T47D (cell line): Measurements from ENCODE around the gene COL18A1.
"Not testable (repeated sequence)": the region's sequence is repeated elsewhere in the genome, so short reads cannot be mapped to it uniquely, and the experiment has no call there.

Source experiments
- DNase-seq, 2 experiments: peaks; one replicate each; pipeline versions ENCODE4 v3.0.0 to v3.0.0-alpha.2; 2011 to 2012; ENCODE audit warnings: low read depth in 1 of 2, low spot score in 1 of 2
- JUND ChIP-seq: IDR thresholded peaks from 2 replicates; pipeline ENCODE4 v1.6.1; 2012; ENCODE audit warnings: low read depth
- in situ Hi-C: cut with HindIII; loops from 2 replicates; pipeline ENCODE4 v1.10.0; 2016; ENCODE audit warnings: low sequenced_read_pairs, low pct_unique_long_range_greater_than_20kb

Gene COL18A1

DNA sequence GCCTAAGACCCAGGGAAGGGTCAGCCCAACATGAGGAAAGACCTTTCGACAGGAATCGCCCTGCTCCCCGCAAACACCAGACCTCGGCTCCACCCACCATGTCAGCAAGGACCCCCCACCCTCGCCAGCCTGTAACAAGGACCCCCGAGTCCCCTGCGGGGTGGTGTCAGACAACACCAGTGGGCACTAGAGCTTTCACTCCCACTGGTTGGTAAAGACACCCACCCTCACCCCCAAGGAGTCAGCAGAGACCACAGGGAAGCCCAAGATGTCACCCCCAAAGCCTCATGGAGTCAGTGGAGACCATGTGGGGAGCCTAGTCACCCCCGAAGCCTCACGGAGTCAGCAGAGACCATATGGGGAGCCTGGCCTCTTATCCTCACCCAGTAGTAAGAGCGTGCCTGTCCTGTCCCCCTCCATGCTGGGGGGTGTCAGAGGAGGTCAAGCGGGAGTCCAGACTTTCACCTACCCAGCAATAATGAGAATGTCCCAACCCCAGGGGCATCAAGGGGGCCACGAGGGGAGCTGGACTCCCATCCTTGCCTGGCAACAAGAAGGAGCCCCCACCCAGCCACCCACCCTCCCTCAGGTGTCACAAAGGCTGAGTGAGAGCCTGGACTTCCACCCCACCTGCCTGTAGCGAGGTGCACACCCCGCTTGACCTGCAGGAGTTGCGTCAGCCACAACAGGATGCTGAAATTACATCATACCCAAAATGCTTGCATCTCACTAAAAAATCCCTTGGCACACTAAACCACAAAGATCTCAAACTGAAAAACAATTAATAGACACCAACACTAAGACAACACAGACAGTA lies 112.5 kb downstream of the COL18A1 start:
- no peak for TF ChIP-seq JUND
- in situ Hi-C loops: no loop called here
- no peak for DNase-seq

DNA sequence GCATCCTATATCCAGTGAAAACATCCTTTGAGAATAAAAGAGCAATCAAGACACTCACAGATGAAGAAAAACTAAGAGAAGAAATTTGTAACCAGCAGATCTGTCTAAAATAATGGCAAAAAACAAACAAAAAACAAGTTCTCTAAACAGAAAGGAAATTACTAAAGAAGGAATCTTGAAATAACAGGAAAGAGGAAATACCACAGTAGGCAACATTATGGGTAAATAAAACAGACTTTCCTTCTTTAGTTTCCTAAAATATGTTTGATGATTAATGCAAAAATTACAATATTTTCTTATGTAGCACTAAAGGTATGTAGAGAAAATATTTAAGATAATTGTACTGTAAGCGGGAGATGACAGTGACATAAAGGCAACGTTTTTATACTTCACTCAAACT lies 113.8 kb downstream of the COL18A1 start:
- in situ Hi-C loops: no loop called here
- TF ChIP-seq JUND: no peak
- no peak for DNase-seq

DNA sequence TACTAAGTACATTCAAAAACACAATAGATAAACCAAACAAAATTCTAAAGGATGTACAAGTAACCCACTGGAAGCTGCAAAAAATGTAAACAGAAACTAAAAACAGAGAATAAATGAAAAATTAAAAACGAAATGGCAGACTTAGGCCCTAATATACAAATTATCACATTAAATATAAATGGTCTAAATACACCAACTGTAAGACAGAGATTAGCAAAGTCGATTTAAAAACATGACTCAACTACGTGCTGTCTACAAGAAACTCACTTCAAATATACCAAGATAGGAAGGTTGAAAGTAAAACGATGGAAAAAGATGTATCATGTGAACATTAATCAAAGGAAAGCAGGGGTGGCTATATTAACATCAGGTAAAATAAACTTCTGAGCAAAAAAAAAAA lies 114.2 kb downstream of the COL18A1 start:
- TF ChIP-seq JUND: no peak
- in situ Hi-C loops: no loop called here
- no peak for DNase-seq

DNA sequence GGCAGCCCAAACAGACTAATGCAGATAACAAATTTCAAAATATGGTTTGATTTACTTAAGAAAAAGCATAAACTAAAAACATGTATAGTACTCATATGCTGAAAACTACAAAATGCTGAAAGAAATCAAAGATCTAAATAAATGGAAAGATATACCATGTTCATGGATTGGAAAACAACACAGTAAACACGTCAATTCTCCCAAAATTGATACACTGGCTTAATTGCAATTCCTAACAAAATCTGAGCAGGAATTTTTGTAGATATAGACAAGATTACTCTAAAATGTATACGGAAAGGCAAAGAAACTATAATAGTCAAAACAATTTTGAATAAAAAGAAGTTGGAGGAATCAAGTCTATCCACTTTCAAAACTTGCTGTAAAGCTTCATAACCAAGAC lies 116.3 kb downstream of the COL18A1 start:
- in situ Hi-C loops: no loop called here
- TF ChIP-seq JUND: no peak
- DNase-seq: no peak

DNA sequence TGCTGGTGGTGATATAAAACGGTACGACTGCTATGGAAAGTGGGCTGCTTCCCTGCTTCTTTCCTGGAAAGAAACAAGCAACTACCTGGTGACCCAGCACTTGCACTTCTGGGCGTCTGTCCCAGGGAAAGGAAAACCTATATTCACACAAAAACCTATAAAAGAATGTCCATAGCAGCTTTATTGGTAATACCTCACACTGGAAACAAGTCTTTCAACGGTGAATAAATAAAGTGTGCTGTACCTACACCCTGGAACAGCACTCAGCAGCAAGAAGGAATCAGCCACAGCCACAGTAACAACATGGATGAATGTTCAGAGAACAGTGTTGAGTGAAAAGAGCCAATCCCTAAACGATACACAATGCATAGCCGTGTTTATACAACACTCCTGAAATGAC lies 117.4 kb downstream of the COL18A1 start:
- in situ Hi-C loops: no loop called here
- DNase-seq: no peak

DNA sequence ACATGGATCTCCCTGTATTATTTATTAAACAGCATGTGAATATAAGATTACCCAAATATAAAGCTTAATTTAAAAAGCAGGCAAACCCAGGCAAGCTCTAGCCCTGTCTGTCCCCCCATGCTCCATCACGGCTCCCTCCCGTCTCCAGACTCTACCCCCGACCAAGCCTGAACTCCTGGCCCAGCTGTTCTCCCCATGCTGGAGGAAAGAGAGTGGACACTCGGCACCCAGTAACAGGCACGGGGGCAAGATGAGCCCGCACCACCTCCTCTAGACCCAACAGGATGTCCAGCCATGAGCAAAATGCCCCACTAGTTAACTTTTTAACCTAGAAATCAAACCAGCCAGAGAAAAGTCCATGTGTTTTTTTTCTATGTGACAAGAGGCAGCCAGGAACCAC lies 118.0 kb downstream of the COL18A1 start:
- no peak for TF ChIP-seq JUND
- DNase-seq: no peak
- in situ Hi-C loops: no loop called here

More for the DNA sequence above, 117.4 kb downstream of the COL18A1 start:
- no peak for TF ChIP-seq JUND

DNA sequence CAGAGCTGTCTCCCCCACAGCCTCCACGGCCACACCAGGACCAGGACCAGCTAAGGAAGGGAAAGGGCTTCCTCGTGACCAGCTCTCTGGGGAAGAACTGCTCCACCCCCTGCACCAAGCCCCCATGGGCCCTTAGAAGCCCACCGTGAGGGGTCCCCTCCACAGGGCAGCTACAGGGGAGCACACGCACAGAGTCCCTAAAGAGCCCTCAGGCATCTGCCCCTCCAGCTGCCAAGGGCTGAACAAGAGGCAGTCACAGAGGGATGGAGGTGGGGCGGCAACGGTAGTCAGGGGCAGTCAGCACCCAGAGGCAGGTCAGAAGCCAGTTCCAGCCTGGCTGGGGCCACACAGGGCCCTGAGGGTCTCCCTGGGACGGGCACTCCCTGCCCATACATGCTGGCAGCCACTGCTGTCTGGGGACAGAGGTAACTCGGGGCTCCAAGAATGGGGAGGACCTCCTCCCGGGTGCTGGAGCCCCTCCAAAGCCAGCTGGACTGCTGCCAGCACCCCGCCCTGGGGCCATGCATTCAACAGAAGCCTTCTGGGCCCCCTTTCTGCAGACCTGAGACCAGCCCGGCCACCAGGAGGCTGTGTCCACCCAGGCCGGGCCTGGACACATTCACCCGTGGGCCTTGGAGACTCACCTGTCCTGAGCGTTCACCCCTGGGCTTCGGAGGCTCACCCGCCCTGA lies 118.6 kb downstream of the COL18A1 start:
- in situ Hi-C loops: no loop called here
- DNase-seq: no peak
- no peak for TF ChIP-seq JUND

DNA sequence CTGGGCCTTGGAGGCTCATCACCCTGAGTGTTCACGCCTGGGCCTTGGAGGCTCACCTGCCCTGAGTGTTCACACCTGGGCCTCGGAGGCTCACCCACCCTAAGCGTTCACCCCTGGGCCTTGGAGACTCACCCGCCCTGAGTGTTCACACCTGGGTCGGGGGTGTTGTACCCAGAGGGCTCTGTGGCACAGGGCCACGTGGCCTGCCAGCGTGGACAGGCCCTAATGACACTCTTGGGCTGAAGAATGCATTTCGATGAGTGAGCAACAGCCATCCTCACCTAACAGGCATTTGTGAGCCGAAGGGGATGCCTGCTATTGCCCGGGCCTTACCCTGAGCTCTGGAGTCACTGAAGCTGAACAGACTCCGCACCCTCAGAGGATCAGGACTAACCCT lies 119.8 kb downstream of the COL18A1 start:
- in situ Hi-C loops: no loop called here
- DNase-seq: no peak
- no peak for TF ChIP-seq JUND

DNA sequence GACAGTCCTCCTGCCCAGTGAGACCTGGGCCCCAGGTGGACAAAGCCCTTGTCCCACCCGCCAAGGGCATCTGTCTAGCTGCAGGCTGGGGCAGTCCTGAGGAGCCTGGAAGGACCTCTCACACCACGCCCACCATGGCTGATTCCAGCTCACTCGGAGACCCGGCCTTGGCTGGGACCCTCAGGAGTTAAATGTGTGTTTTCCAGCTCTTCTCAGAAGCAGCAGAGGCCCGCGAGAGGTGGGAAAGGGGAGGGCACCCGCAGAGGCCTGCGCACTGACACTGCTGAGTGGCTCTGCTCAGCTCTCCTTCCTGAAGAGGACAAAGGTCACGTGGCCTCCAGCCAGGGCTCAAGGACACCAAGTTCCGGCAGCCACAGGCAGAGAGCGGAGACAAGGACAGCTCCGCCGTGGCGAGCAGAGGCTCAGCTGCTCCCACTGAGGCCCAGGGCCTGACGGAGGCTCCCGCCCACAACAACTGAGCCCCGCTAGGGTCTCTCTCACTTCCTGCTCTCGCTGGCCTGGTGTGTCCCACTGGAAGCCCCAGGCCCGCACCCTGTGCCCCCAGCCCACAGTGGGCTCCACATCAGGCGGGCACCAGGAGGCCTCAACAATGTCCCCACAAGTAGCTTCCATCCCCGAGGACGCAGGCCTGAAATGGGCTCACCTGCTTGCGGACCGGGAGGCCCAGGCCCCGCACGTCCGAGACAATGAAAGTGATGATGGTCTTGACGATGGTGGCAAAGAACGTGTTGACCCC lies 120.4 kb downstream of the COL18A1 start:
- in situ Hi-C loops: no loop called here
- TF ChIP-seq JUND: no peak
- no peak for DNase-seq

DNA sequence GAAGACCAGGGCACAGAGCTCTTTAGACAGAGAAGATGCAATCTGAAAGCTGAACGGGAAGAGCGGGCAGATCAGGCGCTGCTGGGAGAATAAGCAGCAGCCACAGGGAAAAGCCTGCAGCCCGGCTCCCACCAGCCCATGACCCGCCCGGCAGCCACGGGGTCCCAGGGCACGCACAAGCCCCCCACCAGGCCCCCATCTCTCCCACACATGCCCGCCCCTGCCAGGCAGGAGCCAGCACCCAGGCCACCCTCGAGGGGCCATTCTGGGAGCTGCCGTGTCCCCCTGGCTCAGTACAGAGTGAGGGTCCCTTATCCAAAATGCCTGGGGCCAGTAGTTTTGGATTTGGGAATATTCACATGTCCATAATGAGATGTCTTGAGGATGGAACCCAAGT lies 120.9 kb downstream of the COL18A1 start:
- no peak for DNase-seq
- in situ Hi-C loops: no loop called here
- TF ChIP-seq JUND: no peak

DNA sequence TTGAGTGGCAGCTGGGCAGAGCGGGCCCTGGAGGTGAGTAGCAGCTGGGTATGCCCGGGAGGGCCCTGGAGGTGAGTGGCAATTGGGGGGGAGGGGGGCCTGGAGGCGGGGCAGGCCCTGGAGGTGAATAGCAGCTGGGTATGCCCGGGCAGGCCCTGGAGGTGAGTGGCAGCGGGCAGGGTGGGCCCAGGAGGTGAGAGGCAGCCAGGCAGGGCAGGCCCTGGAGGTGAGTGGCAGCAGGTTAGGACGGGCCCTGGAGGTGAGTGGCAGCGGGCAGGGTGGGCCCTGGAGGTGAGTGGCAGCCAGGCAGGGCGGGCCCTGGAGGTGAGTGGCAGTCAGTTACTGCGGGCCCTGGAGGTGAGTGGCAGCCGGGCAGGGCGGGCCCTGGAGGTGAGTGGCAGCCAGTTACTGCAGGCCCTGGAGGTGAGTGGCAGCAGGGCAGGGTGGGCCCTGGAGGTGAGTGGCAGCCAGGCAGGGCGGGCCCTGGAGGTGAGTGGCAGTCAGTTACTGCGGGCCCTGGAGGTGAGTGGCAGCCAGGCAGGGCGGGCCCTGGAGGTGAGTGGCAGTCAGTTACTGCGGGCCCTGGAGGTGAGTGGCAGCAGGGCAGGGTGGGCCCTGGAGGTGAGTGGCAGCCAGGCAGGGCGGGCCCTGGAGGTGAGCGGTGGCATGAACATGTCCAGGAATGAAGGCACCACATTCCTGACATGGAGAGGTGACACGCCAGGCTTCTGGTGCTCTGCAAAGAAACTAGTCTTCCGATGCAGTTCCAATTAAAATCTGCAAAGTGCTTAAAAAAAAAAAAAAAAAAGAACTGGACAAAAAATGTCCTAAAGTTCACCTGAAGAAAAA lies 122.4 kb downstream of the COL18A1 start:
- peak; percentile 90 to 92 for DNase-seq
- in situ Hi-C loops: not testable (repeated sequence)

DNA sequence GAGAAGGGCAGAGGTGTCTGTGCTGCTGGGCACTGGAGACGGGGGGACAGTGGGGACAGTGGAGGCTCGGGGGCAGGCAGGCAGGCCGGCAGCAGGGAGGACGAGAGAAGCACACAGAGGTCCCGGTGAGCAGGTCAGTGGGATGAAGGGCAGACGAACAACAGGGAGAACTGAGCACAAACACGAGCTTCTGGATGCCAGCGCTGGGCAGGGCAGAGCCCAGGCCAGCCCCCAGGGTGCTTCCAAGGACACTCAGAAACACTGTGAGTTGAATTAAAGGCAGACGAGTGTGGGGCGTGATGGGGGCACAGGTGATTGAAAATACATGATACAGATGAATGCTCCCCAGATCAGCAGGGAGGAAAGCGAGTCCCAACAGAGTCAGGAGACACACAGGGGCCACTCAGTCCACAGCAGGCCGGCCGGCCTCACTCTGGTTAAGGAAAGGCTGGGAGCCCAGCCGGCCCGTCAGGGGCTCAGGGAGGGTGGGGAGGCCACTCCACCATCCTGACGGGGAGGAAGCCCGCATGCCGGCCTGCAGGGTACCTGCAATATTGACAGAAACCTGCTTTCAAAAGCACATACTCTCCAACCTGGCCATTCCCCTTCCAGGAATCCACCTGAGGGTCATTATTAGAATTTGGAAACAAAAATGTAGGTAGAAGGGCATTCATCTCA lies 123.2 kb downstream of the COL18A1 start:
- TF ChIP-seq JUND: no peak
- in situ Hi-C loops: no loop called here
- no peak for DNase-seq
